ENCODE results near the gene ELP6.
"Not testable (repeated sequence)": the region's sequence is repeated elsewhere in the genome, so short reads cannot be mapped to it uniquely, and the experiment has no call there.

Gene ELP6

DNA sequence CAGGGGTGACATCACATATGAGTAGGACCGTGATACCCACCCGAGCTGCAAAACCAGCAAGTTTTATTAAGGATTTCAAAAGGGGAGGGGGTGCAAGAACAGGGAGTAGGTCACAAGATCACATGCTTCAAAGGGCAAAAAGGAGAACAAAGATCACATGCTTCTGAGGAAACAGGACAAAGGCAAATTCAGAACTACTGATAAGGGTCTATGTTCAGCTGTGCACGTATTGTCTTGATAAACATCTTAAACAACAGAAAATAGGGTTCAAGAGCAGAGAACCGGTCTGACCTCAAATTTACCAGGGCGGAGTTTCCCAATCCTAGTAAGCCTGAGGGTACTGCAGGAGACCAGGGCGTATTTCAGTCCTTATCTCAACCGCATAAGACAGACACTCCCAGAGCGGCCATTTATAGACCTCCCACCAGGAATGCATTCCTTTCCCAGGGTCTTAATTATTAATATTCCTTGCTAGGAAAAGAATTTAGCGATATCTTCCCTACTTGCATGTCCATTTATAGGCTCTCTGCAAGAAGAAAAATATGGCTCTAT is 53.9 kb downstream of the ELP6 start:
- not testable (repeated sequence) for DNase-seq

DNA sequence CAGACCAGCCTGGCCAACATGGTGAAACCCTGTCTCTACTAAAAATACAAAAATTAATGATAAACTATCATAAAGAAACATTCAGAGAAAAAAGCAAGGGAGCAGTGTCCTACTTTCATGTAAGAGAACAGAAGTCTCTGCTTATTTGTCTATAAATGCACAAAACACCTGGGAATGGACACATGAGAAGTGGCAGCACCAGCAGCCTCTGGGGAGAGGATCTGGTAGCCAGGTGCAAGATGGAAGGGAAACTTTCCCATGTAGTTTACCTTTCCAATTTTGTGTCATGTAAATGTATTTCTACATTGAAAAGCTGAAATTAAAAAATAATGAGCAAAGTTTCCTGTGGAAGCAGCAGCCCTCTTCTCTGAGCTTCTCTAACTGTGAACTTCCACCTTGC is 56.5 kb downstream of the ELP6 start:
- DNase-seq = no peak

DNA sequence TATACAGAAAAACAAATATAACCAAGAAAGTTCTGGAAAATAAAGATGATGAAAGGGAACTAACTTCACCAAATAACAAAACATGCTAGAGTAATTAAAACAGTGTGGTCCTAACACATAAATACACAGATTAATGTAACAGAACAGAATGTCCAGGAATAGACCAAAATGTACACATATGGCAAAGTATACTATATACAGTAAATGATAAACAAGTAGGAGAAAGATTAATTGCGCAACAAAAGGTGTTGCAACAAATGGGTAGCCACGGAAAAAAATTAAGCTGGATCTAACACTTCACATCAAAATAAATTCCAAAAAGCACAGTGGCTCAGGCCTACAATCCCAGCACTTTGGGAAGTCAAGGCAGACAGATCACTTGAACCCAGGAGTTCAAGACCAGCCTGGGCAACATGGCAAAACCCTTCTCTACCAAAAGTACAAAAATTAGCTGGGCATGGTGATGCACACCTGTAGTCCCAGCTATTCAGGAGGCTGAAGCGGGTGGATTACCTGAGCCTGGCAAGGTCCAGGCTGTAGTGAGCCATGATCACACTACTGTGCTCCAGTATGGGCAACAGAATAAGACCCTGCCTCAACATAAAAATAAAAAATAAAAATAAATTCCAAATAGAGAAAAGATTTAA is 57.6 kb downstream of the ELP6 start:
- no peak for DNase-seq

DNA sequence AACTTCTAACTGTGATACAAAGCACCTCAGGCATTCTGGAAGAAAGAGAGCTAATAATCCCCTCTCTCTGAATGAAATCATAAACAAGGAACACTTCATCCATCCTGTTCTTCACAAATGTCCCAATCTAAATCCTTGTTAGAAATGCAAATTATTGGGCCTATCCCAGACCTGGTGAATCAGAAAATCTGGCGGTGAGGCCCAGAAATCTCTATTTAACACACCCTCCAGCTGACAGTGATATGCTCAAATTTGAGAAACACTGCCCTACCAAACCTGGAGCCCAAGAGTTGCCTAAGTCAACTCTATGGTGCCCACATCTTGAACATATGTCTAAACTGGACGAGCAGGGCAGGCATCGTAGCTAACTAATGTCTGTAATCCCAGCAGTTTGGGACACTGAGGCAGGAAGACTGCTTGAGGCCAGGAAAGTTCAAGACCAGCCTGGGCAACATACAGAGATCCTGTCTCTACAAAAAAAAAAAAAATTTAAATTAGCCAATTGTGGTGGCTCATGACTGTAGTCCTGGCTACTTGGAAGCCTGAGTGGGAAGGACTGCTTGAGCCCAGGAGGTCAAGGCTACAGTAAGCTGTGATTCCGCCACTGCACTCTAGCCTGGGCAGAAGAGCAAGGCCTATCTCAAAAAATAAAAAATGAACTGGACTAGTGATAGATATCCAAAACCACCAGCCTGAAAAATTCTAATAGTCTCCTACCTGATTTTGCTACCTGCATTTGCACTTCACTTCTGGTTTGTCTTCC is 60.9 kb downstream of the ELP6 start:
- DNase-seq = no peak
